HG02938 (cell line): ENCODE measurements around the gene DIAPH3.

Source experiments
- ATAC-seq: cut with Tn5 transposase; IDR thresholded peaks from one replicate; pipeline ENCODE4 v1.9.1; 2021; ENCODE audit warnings: mild to moderate bottlenecking, moderate library complexity; ENCODE audit not compliant: unreplicated experiment

DIAPH3 gene

DNA sequence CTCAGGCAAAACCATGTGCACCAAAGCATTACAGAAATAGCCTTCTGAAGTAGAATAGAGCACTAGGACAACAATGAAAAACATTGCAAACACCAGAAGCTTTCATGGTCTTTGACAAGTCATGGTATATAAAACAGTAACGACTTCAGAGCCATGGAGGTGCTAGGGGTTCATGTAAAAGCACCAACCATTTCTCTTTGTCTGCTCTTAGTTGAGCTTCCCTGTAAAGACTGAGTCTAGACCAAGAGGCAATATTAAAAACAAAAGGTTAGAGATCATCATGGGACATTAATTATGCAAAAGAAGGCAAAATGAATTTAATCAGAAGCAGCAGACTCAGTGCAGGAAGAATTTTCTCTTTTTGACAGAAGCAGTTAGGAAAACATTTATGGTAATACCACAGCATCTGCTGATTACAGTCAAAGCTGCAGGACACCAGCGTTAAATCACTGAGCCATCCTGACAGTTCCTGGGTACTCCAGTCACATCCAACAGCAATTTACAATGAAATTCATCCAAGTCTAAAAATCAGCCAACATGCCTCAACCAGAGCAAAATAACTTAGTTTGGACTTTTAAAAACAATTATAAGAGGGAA, 476.8 kb downstream of the DIAPH3 start:
- ATAC-seq, result no peak

DNA sequence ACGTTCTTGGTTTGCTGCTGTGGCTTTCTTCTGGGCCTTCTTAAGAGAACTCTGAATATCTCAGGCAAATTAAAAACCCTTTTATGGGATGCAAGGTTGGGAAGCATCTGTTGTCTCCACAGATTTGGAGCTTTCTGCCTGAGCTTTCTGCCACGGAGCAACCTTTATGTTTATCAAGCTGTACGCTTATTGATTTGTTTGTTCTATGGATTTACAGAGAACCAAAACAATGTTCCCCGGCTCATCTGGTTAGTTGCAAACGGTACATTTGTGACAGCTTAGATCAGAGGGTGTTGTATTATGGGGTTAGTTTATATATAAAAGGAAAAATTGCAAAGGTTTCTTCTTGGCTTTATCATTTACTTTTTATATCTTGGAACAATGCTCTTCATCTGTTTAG, 479.6 kb downstream of the DIAPH3 start:
- no peak for ATAC-seq

DNA sequence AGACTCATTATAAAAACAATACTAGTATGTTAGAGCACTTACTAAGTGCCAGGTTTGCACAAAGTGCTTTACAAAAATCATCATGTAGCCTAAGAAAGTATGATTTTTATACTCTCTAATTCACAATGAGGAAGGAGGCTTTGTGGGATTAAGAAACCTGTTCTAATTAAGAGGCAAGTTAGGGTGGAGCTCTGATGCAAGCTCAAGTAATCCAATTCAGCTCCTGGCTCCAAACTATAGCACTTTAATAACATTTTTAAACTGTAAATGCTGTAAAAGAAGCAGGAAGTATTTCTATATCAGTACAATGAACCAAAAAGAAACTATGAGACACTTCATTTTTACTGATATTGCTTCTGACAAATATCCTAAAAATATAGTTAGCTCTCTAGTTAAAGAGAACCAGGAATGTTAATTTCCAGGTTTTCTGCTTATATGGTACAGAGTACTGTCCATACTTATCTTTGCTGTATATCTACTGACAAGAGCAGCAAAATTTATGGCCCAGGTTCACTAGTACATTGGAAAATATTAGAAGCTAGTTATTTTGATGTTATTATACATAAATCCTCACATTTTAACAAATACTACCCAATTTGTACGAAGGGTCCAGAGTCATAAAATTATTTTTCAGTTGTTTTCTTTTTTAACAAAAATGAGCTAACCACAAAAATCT, 482.0 kb downstream of the DIAPH3 start:
- ATAC-seq, result no peak

DNA sequence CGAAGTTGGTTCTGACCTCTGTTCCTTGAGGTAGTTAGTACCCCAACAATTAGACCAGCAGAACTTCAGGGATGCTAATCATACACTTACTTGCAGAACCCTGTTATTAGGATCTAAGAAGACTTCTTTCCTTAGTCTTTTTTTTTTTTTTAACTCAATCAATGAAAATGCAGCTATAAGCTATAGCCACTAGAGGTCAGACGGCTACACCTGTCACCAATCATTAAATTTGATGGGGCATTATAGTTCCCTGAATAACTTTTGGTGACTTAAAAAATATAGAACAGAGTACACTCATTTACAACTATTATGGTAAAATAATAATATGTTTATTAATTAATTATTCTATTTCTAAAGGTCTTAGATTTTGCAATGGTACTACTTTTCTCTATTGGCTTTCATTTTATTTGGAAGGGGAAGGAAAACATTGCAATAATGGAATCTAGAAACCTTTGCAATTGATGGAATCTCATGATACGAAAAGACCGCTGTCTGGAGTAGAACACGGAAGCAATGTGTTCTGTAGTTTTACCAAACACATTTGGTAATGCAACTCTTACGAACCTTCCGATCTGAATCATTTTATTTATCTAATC, 483.2 kb downstream of the DIAPH3 start:
- ATAC-seq, result peak; percentile 54

DNA sequence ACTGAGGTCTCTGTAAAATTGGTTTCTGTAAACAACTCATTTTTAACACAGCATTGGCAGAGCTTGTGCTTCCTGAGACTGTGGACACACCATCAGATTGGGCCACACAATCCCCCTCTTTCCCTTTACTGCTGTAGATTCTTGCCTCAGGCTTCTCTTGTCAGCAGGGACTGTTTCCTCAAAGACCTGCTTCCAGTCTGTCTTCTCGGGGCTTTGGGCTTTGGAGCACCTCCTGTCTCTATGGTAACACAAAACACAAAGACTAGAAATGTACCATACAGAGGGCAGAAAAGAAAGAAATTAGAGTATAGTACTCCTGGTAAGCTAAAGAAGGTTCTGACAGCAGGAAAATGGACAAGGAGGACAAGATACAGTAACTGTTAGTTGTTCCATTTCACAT, 484.5 kb downstream of the DIAPH3 start:
- no peak for ATAC-seq

DNA sequence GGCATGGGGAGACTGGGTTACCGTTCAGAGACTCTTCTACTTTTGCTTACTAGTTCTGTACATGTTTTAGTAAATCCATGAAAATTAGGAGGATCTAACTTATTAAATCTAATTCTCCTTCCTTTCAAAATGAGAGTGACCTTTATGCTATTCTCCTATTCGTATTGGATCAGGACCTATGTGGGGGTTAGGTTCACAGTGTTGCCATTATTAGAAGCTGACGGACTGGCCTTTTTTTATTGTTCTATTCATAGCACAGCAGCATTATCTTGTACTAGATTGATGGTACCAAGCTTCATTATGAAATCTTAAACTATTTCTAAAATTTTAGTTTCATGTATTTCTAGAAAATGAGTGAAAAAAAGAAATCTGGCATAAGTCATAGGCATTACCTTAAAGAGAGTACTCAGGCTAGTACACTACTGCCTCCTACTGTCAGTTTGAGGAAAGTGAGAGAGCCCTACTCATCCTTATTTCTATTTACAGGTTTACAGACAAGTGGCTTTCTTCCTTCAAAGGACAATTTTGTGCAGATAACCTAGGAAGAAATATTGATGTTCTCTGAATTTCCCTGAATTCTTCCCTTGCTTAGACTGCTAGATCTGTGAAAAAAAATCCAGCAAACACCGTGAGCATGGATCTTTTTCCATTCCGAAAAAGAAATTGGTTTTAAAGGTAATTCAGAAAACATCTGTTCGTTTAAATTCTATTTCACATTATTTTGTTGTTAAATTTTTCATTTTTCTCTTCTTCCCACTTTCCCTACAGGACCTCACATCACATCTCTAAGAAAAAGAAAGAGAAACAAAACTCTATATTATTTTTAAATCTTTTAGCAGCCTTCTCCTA, 485.5 kb downstream of the DIAPH3 start:
- ATAC-seq, result no peak

DNA sequence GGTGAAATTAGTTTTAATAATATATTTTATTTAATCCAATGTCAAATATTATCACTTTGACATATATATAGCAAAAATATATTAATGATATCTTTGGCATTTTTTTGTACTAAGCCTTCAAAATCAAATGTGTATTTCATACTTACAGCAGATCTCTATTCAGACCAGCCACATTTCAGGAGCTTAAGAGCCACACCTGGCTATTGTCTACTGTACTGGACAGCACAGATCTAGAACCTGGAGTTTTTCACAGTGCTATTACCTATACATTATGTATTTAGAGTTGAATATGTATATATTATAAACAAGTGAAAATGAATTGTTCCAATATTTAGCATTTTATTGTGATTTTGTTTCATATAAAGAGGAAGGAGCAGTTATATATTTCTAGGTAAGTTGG, 486.3 kb downstream of the DIAPH3 start:
- ATAC-seq, result no peak

DNA sequence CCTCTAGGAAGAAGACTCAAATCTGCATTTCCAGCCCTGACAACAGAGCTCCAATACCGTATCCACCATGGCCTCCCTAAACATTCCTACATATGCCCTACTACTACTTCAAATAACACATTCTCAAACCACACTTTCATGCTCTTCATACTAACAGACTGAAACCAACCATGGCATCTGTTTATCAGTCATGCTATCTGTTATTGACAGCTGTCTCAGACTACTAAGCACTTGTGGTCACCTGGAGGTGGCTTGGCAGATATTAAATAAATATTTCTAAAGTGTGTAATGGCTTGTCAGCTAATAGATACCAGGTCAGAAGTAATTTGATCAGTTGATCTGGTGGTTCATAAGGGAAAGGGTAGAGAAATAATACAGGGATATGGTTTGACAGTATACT, 489.1 kb downstream of the DIAPH3 start:
- peak; percentile 70 for ATAC-seq

DNA sequence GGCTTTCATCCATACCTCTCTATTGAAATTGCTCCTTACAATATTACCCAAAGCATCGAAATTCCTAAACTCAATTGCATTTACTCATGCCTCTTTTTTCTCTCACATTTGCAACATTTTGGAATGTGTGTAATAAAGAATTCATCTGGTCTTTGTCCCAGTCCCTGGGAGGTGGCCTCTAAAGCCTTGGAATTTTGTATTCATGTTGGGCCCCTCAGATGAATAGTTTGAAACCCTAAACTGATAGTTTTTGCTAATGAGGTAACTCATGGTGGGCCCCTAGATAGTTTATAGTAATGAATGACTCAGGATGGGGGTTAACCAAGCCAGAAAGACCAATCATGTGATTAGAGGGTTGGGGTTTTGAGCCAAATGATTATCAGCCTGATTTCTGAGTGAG, 490.4 kb downstream of the DIAPH3 start:
- no peak for ATAC-seq

DNA sequence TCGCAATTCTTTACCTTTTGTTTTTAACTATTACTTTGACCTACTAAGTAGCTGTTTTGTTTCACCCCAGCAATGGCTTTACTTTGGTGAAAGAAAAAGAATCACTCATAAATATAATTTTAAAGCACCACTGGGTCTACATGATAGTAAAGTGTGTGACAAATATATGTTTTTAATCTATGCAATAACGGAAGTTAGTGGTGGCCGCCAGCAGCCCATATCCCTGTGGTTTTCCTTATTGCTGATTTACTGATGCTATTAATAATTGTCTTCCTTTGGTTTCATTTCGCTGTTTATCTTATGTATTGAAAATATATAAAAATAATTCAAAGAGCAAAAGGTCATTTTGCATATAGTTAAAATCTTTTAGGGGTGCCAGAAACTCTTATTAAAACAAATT, 491.3 kb downstream of the DIAPH3 start:
- ATAC-seq, result no peak

DNA sequence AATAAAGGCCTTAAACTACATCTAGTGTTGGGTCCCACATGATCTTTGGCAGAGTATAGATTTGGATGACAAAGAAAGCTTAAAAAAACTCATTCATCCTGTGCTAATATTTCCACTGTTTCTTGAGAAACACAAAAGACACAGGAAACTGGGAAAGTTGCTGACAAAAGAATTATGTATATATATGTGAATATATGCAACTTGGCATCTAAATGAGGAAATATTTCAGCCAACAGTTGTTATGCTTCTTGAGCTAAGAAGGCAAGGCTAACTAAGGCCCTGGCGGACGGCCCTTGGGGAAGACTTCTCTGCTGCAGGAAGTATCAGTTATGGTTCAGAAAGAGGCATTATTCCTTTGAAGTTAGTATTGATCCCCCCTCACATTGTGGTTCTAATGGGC, 491.8 kb downstream of the DIAPH3 start:
- no peak for ATAC-seq

DNA sequence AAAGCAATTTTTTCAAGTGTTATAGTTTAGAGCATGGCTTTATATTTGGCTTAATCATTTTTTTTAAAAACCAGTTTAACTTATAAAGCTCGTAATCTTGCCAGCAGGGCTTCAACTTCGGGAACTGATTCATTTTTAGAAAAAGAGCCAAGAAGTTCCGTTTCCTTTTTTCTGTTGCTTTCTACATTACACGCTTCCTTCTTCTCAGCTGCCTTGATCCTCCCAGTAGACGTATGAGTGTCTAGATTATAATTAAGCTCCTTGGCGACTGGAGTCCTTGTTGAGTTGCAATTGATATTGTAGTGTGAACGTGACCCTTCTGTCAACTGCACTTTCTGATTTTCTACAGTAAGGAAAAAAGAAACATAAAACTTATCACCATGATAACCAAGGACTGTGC, 497.2 kb downstream of the DIAPH3 start:
- peak; percentile 85 for ATAC-seq

DNA sequence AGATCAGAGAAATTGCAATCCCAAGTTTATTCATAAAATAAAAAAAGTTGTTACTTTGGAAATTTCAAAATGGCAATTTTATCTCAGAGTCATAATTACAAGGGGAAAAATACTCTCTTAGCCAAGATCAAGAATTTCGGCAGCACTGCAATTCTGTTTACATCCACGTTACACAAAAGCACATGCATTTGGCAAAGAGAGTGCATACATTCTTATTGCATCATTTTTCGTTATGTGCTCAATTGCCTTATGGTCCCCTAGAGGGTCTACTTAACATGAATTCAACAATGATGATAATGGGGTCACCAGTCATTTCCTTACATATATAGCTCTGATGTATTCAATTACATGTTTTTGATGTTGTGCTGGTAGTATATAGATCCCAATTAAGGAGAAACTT, 498.0 kb downstream of the DIAPH3 start:
- ATAC-seq, result no peak

DNA sequence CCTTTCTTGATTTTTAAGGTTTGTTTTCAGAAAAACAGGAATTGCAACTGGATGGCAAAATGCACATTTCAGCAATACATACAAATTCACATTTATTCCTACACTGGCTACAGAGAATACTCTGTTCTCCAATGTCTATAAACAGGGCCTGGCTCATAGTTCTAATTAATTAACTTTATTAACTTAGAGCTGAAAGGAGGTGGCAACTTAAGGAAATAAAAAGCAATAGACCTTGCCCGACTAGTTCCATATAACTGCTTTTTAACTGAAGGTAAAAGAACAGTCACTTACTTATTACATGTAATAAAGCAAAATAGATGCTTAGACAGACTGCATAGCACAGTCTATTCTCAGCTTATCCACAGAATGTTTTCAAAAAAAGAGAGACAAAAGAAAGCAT, 498.5 kb downstream of the DIAPH3 start:
- no peak for ATAC-seq

DNA sequence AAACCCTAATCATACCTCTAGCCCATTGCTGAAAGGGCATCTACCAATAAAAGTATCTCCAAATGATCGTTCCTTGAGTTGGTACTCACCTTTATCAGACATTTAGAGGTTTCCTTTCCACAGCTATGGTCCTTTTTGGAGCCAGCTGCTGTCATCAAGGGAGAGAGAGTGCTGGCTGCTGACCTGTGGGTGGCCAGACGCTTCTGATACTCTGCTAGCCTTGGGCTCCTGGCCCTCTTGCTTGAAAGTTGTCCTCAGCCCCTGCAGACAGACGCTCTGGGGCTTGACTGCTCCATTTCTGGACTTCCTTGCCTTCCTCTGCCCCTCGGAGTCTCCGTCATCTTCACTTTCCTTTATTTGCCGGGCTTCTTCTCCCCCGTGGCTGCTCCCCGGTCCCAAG, 499.1 kb downstream of the DIAPH3 start:
- ATAC-seq, result no peak

DNA sequence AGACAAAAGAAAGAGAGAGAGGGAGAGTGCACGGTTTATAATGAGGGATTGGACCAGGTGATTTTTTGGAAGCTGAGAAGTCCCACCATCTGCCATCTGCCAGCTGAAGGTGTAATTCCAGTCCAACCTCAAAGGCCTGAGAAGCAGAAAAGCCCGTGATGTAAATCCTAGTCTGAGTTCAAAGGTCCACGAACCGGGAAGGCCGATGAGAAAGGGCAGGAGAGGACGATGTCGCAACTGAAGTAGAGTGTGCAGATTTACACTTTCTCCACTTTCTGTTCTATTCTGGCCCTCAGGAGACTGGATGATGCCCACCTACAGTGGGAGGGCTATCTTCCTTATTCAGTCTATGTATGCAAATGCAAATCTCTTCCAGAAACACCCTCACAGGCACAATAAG, 500.0 kb downstream of the DIAPH3 start:
- no peak for ATAC-seq

DNA sequence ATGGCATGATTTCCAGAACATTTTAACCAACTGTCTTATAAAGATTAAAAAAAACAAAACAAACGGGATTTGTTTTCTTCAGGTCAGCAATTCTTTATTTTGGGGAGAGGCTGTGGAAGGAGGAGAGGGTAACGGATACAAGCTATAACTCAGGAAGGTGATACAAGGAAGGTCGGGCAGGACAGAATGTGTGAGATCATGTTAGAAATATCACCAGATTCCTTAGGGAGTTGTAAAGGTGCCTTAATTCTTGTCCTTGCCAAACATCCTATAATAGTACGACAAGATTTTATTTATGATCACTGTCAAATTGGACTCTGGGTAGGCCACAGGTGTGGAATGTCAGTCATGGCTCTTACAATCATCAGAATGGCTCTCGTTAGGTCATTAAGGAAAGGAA, 503.1 kb downstream of the DIAPH3 start:
- no peak for ATAC-seq

DNA sequence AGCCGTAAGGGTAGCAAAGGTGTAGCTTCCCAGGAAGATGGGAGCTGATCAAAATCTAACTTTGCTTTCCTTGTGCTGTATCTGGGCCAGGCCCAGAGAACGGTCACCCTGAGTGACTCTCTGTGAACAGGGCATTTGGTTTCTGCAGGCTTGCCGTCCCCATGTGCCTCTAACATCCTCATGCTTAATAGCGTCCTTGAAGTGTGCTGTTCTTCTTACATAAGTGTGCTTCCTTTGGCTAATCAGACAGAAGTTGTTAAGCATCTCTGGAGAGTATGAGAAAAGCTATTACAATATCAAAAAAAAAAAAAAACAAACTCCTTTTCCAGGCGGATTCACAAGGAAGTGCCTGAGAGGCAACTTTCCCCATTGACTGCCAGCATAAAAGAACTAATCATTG, 503.7 kb downstream of the DIAPH3 start:
- no peak for ATAC-seq

DNA sequence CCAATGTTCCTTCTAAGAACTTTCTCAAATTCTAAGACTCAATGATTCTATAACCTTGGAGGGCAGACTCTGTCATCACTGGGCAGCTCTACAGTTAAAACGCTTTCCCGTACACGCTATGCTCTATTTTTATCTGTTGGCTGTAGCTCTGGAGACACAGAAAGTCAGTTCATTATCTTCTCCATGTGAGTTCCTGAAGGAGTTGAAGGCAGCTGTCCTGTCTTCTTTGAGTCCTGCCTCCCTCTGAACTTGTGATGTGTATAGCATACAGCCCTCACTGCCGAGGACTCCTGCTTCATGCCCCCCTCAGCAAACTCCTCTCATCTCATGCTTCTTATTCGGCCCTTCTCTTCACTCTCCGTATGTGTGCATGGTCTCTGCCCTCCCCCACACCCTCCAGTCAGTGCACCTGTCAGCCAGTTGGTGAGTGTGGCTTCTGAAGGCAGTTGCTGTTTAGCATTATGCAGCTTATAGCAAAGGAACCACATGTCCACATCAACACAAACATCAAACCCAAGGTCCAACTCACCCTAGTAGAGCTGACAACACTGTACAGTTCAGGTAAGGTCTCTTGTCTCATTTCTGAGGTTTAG, 504.9 kb downstream of the DIAPH3 start:
- ATAC-seq, result no peak

DNA sequence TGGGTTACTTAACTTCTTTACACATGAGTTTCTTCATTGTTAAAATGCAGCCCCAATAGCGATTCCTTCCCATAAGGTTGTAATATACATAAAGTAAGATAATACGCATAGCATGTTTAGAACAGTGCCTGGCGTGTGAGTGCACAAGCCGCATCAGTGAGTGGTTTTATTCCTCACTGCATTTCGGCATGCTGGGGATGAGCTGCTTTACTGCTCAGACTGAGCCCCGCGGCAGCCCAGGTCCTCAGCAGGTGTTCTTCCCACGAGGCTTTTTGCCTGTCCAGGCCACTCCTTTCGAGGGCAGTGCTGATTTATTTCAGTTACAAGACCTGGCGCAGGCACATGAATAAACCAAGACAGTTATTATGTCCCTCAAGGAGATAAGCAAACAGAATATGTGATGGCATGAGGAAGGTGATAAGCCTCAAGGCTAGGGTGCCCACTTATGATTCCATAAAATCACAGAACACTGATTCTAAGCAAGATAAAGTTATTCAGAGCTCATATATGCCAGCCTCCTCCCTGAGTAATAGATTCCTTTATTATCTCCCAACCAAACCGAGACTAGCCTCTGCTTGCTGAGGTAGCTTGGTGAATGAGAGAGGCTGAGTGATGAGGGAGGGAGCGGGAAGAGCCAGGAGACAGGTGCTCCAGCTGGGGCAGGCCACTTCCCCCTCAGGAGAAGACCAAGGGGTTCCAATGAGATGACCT, 505.5 kb downstream of the DIAPH3 start:
- ATAC-seq, result no peak

DNA sequence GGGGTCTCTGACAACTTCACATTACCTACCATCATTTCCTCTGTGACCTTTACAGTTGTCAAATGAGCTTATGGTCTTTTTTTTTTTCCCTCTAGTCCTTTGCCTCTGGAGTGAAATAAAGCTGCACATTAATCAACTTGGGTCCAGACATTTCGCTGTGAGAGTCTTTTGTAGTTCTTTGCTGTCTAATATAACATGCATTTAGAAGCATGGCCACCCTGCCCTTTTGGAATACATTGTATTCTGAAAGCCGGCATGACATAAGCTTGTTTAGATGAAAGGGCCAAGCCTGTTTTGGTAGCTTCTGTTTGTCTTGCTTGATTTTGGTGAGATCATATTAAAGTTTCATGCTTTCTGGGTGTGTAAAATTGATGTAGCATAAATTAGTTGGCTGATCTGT, 509.8 kb downstream of the DIAPH3 start:
- no peak for ATAC-seq
